ENCODE measurements around the gene CXXC4.

The CXXC4 gene

DNA sequence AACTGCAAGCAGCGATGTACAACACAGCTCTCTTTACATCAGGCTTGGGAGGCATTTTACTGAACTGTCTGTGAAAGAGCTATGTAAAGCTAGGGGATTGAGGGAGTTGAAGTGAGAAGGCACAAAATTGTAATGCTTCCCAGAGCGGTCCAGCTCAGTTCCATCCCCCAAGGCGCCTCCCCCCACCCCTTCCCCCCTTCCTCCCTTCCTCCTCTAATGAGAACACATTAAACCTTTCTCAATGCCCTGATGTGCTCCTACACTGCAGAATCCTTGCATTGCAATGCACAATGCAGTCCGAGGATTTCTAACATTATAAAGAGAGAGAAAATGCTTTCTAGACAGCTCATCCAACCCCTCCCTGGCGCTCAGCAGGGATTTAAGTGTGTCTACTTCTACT is 73.9 kb downstream of the CXXC4 start:
- DNase-seq (ENCODE audit: low read depth in 2 of 2) = no peak

Measured in stimulated activated CD8-positive, alpha-beta memory T cell treated with anti-CD3 and anti-CD28 coated beads, Interleukin-15, amount 100 ng/mL, for 48 hours (primary cell).